ENCODE measurements around the gene ATP6V0A4.

- TF ChIP-seq CTCF (IDR thresholded peaks at IDR 0.05), result no peak
- no peak for TF ChIP-seq POLR2A (IDR thresholded peaks at IDR 0.05)
These were observed 35.0 kb upstream of the ATP6V0A4 start for GRCh38 chr7:138832966-138833365.
